Type B pancreatic cell (in vitro differentiated cells): ENCODE results near the gene SELENON. TPM values are rescaled to one million over a fixed set of nuclear protein-coding genes. Genes with fewer than 3 reads are reported as not detected.

Source experiments
- DNase-seq: peaks from one replicate; pipeline ENCODE4 v3.0.0; 2021; ENCODE audit warnings: mixed read lengths; ENCODE audit not compliant: unreplicated experiment; ENCODE audit errors: extremely low spot score
- H3K27ac Mint-ChIP-seq: 2 replicates; pipeline ENCODE4 v1.8.0; 2021; ENCODE audit warnings: mild to moderate bottlenecking, mixed read lengths
- H3K27me3 Mint-ChIP-seq: 2 replicates; pipeline ENCODE4 v1.8.0; 2021; ENCODE audit warnings: mixed read lengths
- H3K36me3 Mint-ChIP-seq: 2 replicates; pipeline ENCODE4 v1.8.0; 2021; ENCODE audit warnings: mixed read lengths
- H3K4me1 Mint-ChIP-seq: one replicate; pipeline ENCODE4 v1.8.0; 2021; ENCODE audit warnings: mixed read lengths; ENCODE audit not compliant: unreplicated experiment
- H3K4me3 Mint-ChIP-seq: 2 replicates; pipeline ENCODE4 v1.8.0; 2021; ENCODE audit warnings: mild to moderate bottlenecking, mixed read lengths
- H3K9me3 Mint-ChIP-seq: 2 replicates; pipeline ENCODE4 v1.8.0; 2021; ENCODE audit warnings: mixed read lengths
- CTCF ChIP-seq: fragments of 200-600 bp; sonication (generic); conservative IDR thresholded peaks from 2 replicates; pipeline ENCODE4 v1.5.0; 2021; ENCODE audit warnings: antibody characterized with exemption, mild to moderate bottlenecking
- total RNA-seq: library from RNA; stranded (reverse); gene quantifications from 2 replicates; pipeline ENCODE4 v1.2.1, GENCODE V29; 2021; ENCODE audit warnings: low replicate concordance

The SELENON gene
- total RNA-seq, 1 donor from 2014 or later = 68.7 TPM

DNA sequence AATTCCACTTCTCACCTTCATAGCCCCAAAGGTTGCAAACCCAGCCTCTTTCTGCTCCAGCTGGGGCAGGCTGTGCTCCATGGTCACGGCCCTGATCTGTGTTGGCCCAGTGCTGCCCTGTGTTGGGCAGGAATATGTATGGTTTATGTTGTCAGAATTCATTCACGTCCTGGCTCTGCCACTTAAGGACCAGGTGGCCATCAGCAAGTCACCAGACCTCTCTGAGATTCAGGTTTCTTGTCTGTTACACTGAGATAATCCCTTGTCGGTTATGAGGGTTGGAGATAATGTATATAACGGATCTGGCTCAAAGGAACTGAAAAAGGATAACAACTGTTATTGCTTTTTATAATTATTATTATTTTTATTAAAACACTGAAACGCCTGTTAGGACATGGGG is 39.1 kb upstream of the SELENON start:
- no peak overlapping the region for H3K27ac Mint-ChIP-seq
- no peaks in the 10 kb centered on the region for H3K36me3 Mint-ChIP-seq
- no peak for DNase-seq
- H3K9me3 Mint-ChIP-seq = no peaks in the 10 kb centered on the region
- peaks cover 29% of the 10 kb centered on the region for H3K27me3 Mint-ChIP-seq
- TF ChIP-seq CTCF = no peak
- H3K4me1 Mint-ChIP-seq = peaks cover 15% of the 10 kb centered on the region
- H3K4me3 Mint-ChIP-seq = no peak overlapping the region

- no peak for DNase-seq
- Mint-ChIP-seq H3K27ac (no peak overlapping the region), H3K4me3 (no peak overlapping the region), H3K9me3 (no peaks in the 10 kb centered on the region), H3K36me3 (no peaks in the 10 kb centered on the region), H3K27me3 (peaks cover 16% of the 10 kb centered on the region), H3K4me1 (peaks cover 12% of the 10 kb centered on the region)
- TF ChIP-seq CTCF = no peak
Observed at GRCh38 chr1:25763493-25763892, 36.5 kb upstream of the SELENON start.

DNA sequence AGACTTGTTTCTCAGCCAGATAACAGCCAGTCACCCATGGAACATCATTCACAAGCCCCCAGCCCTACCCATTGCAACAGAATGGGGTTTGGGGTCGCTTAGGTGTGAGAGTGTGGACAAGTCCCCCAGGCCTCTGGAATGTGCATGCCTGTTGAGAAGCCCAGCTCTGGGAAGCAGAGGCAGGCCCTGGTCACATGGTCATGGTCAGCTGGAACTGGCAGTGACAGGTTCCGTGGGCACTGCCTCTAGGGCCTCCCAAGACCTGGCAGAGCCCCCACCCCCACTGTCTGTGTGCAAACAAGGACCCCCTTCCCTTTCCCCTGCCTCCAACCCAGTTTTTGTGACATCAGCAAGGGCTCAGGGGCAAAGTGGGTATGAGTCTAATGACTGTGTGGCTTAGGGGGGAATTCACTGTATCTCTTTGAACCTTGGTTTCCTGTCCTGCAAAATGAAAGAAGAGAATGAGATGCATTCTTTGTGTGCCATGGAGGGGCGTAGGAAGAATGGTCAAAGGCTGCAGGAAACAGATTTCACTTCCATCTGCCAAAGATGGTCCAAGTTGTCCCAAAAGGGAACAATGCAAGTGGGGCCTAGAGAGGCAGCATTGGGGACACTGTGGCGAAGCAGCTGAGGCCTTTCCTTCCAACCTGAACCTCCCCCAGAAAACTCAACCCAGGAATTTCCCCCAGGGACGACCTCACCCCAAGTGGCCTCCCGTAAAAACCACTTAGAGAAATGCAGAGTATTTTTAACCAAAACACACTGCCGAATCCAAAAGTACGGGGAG is 34.7 kb upstream of the SELENON start:
- Mint-ChIP-seq H3K27me3 (peaks cover 2% of the 10 kb centered on the region), H3K27ac (no peak overlapping the region), H3K36me3 (no peaks in the 10 kb centered on the region), H3K9me3 (no peaks in the 10 kb centered on the region), H3K4me1 (peaks cover 17% of the 10 kb centered on the region), H3K4me3 (no peak overlapping the region)
- TF ChIP-seq CTCF = no peak
- no peak for DNase-seq

DNA sequence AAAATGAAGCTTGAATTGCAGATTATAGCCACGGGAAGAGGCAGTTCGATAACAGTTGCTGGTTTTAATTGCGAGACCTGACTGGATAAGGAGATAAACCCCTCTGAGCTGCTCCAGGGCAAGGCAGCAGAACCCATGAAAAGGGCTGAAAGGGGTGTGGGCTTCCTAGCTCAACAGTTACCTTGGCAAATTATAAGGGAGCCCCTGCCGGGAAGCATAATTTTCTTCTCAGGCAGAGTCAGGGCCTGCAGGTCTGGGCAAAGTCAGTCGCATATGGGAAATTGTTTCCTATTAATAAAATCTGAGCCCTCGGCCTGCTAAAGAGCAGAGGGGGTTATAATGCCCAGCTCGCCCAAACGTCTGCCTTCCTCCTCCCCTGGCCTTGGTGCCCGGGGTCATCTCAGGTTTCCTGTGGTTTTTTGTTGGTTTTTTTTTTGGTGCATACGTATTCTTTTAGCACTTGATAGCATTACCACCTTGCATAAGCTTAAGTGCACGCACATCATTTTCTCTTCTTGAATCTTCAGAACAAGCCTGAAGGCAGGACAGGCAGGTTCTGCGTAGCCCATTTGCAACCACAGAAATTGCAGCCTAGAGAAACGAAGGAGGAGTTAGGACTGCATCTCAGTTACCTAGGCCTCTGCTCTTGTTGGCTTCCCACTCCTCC is 33.9 kb upstream of the SELENON start:
- Mint-ChIP-seq H3K27me3 (no peaks in the 10 kb centered on the region), H3K4me3 (no peak overlapping the region), H3K4me1 (peaks cover 25% of the 10 kb centered on the region), H3K36me3 (no peaks in the 10 kb centered on the region), H3K27ac (no peak overlapping the region), H3K9me3 (no peaks in the 10 kb centered on the region)
- no peak for DNase-seq
- TF ChIP-seq CTCF = no peak

DNA sequence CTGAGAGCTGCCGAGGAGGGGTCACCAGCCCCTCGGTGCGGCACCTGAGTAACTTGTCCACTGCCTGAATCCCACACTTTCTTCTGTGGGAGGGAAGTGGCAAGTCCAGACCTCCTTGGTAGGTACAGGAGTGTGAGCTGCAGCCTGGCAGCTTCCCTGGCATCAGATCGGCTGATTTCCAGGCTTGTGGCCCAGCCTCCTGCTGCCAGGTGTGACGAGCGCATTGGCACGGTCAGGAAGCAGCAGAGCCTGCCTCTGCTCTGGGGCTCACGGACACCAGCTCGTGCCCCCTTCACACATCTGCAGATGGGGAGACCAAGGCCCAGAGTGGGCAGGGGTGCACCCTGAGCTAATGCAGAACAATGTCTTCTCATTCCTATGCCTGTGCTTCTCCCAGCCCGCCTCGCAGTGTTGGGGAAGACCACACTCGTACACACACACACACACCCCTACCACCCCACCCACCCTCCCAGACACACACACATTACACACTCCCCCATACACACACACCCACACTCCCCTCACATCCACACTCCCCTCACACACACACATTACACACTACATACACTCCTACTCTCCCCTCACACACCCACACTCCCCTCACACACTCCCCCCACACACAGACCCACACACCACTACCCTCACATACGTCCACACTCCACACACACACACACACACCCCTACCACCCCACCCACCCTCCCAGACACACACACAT is 33.1 kb upstream of the SELENON start:
- Mint-ChIP-seq H3K27ac (no peak overlapping the region), H3K27me3 (no peaks in the 10 kb centered on the region), H3K4me1 (peaks cover 33% of the 10 kb centered on the region)

More for the DNA sequence above, 33.1 kb upstream of the SELENON start:
- Mint-ChIP-seq H3K36me3 (no peaks in the 10 kb centered on the region), H3K9me3 (no peaks in the 10 kb centered on the region), H3K4me3 (no peak overlapping the region)
- DNase-seq = no peak
- no peak for TF ChIP-seq CTCF
